Activated naive CD4-positive, alpha-beta T cell treated with anti-CD3 and anti-CD28 coated beads, Interleukin-2, amount 50 U/mL, for 16 hours (primary cell): Measurements from ENCODE around the gene FAHD2A.
A peak's percentile ranks its signal among the peaks of the same experiment; 100 is the strongest.
"Not testable (repeated sequence)": the region's sequence is repeated elsewhere in the genome, so short reads cannot be mapped to it uniquely, and the experiment has no call there.

ENCODE experiments used
- DNase-seq: peaks from one replicate; pipeline ENCODE4 v3.0.0-alpha.2; 2020

Gene FAHD2A

DNA sequence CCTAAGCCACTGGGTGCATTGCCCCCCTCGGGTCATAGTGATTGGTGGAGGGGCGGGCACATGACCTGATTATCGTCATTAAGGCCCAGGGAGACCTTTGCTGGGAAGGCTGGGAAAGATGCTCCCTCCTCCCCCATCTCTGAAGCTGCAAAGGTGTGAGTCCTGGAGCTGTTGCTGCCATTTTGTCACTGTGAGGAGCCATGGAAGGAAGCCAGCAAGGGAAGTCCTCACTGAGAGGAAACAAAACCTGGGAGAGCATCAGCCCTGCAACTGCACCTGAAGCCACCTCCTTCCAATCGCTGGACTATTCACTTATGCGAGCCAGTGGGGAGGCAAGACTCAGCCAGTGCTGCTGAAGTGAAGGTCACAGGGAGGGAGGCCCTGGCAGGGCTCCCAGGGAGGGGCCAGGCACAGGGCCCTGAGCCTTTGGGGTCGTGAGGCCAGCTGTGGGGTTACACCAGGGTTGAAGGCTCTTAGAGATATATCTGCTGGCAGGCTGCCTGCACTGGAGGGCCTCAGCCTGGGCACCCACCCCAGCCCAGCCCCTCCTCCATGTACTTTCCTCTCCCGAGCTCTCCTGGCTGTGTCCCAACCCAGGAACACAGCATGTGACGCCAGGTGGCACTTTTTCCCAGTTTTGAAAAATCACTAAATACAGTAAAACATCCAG is 10.7 kb upstream of the FAHD2A start:
- DNase-seq: no peak

DNA sequence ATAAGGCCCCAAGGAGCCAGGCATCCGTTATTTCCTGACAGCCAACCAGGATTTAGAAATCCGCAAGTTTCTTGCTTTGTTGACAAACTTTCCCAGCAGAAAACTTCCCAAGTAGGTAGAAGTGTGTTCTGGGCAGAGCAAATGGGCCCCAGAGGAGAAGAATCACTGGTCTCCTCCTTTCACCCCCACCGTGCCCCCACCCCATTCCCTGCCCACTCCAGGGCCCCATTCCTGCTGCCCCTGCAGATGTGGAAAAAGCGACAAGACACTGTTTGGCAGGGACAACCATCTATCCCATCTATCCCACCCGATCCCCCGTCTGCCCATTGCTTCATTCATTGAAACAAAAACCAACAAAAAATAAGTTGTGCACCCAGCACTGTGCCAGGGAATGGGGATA is 10.2 kb upstream of the FAHD2A start:
- no peak for DNase-seq

DNA sequence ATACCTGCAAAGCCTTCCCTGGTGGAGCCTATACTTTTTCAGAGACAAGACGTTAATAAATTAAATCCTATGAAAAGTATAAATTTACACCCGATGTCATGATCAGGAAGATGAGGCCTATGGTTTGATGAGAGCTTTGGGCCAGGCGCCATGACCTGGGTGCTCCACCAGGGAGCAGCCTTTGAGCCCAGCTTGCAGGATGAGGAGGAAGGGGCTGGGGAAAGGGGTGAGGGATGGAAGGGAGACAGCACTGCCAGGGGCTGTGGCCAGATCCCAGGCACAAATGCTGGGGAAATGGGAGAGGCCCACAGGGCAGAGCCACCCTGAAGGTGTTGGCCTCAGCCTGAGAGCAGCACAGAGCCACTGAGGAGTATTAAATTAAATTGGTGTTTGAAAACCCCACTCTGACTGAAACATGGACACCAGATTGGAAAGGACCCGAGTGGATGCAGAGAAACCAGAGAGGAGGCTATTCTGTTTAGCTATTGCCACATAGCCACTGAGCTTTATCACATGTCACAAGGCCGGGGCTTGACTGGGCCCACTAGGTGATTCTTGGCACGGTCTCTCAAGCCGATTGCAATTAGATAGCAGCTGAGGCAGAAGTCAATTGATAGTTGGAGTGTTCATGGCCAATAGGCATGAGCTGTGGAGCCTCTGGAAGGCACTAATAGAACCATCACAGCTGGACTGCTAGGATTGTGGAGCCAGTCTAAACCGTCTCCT is 9.6 kb upstream of the FAHD2A start:
- no peak for DNase-seq

DNA sequence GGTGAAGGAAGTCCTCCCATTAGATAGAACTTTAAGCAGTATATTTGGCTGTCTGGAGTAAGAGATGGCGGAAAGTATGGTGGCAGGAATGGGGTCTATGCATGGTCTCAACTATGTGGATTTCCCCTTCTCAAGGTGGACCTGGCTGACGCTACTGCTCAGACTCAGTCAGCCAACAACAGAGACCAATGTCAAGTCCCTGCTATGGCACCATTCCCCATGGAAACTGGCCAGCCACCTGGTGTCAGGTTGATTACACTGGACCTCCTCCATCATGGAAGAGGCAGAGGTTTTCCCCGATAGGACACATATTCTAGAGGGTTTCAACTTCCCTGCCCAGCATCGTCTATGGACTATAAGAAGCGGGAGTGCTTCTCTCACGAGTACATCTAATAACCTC is 8.6 kb upstream of the FAHD2A start:
- DNase-seq: no peak

DNA sequence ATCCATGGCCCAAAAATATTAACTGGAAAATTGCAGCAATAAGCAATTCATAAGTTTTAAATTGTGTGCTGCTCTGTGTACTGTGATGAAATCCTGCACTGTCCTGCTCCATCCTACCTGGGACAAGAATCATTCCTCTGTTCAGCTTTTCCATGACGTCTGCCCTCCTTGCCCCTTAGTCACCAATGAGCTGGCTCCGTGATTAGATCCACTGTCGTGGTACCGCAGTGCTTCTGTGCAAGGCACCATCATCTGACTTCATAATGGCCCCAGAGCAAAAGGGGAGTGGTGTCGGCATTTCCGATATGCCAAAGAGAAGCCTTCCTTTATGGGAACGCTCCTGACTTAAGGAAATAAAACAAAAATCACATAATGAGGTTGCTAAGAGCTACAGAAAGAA is 3.4 kb upstream of the FAHD2A start:
- no peak for DNase-seq

DNA sequence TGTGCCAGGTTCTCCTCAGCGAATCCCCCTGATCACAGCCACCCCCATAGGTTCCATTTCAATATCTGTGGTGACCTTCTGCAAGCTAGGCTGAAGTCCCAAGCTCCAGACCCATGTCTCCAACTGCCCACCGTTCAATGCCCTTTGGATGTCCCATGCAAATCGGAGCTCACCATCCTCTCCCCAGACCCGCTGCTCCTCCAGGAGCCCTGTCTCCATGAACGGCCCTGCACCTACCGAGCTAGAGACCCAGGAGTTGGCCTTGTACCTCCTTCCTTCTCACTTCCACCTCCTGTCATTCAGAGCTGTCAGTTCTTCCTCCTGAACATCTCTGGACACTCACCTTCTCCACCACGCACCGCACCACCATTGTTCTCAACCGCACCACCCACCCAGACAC is 1.0 kb upstream of the FAHD2A start:
- DNase-seq: no peak

DNA sequence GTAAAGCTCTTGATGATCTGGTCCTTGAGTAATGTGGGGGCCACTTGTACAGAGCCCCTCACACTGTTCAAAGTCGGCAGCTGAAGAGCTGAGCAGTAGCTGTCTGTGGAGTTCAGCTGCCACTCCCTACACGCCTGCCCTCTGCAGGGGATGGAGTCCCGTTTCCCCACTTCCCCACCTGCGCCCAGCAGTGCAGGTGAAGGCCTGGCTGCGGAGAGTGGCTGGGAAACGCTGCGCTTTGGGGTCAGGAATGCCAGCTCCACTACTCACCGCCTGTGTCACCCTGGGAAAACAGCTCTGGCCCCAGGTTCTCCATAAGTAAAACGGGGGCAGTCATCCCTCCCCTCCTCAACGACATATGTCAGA is 521 bp upstream of the FAHD2A start:
- DNase-seq: not testable (repeated sequence)

DNA sequence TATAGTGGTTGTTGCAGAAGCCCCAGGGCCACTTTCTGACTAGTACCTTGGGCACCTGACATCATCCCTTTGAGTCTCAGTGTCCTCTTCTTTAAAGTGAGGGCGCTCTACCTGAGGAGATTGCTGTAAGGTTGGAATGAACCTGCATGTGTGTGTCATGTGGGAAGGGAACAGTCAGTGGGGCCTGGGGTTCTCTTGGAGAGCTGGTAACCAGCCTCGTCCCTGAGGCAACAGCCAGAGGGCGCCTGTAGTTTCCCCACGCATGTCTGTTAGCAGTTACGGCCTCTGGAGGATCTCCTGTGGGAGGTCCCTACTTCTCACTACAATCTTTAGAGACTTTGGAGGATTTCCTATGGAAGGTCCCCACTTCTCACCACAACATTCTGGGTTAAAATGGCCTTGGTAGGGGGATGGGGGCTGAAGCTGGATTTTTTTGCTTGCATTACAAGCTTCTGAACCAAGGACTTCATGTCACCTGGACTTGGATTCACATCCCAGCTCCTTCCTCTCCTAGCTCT is 755 bp downstream of the FAHD2A start:
- DNase-seq: peak; percentile 23

DNA sequence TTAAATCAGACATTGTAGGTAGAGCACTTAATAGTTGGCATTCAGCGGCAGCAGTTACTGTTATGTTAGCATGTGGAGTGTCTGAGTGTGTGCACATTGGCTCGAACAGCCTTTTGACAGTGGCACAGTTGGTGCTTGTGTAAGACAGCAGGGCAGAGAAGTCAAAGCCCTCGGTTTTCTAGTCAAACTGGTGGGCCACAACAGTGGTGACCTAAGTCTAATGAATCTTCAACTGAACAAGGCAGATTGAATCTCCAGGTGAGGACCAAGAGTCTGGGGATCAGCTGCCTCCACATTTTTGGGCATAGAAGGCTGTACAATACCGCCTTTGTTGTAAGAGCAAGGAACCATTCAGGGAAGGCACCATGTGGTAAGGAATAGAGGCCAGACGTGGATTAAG is 1.3 kb downstream of the FAHD2A start:
- DNase-seq: not testable (repeated sequence)

DNA sequence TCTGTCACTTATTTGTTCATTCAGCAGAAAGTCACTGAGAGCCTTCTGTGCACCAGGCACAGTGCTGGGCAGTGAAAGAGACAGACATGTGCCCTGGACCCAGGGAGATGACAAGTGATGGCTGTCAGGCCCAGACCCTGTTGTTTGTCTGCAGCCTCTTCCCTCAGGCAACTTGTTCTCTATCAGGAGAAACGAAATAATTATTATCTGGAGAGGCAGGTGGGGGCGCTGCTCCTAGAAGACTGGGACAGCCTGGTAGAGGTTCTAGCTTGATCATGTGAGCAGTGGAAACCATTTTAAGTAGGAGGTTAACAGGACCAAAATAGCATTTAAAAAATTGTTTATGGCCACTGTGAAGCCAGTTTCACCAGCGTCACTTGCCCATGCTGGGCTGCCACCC is 2.2 kb downstream of the FAHD2A start:
- DNase-seq: not testable (repeated sequence)

DNA sequence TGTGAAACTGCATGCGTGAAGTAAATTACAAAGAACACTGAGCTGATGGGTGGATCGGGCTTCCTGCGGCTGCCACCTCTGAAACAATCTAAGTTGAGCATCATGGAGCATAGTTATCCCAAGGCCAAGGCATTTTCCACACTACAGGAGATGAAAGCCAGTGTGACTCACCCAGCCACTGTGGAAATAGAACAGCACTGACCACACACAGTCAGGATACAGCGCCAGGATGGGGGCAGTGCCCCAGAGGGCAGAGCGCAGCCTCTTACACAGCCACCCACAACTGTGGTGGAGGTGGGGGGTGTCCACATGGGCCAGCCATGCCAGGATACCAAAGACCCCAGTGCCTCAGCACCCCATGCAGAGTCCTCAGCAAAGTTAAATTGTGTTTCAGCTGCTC is 8.7 kb downstream of the FAHD2A start:
- not testable (repeated sequence) for DNase-seq

DNA sequence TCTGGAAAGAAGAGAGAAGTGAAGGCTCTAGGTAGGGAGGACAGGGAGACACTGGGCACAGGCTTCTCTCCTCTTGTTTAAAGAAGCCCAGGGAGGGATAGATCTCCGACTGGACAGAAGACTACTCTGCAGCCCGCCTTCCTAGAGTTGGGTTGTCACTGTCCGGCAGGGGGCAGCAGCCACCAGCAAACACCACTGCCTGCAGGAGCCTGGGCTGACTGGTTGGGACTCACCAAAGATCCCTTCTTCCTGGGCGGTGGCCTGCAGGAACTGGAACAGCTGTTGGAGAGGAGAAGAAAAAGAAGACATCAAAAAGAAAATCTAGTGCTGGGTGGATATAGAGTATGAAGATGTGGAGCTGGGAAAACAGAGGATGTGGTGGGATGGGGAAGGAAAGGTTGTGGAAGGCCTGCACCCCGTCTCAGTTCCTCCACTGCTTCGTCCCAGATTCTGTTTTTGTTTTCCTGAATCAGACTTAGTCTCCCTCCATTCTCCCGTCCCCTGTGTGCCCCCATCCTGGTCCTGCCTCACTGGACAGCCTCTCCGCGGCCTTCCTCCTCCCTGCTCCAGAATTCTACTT is 11.6 kb downstream of the FAHD2A start:
- DNase-seq: peak; percentile 66

DNA sequence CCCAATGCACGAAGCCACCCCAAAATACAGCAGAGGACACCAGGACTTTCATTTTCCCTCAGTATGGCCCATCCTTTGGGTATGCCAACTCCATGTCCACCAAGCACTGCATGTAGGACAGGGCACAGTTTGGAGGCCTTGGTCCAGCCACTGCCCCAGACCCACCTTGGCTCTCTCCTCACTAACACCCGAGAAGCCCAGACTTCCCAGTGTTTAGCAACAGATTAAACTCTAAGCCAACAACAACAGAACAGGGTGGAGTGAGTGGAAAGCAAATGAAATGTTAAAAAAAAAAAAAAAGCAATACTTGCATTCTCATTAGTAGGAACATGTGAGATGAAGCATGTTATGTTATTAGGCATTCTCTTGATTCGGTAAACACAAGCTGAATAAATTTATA is 12.6 kb downstream of the FAHD2A start:
- DNase-seq: not testable (repeated sequence)

DNA sequence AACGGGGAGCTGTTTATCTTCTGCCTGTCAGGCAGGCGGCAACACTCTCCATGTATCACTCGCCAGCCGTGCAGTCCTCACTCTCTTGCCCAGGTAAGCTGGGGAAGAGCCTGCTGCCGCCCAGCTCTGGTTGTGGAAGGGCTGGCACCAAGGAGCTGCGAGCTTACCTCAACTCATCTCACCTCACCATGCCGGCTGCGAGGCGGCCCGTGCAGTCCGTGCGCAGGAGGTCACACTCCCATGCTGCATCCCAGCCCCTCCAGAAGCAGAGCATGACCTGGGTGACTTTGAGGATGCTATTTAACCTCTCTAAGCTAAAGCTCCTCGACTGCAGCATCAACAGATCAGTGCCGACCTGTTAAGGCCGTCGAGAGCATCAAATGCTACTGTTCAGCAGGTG is 13.1 kb downstream of the FAHD2A start:
- not testable (repeated sequence) for DNase-seq

DNA sequence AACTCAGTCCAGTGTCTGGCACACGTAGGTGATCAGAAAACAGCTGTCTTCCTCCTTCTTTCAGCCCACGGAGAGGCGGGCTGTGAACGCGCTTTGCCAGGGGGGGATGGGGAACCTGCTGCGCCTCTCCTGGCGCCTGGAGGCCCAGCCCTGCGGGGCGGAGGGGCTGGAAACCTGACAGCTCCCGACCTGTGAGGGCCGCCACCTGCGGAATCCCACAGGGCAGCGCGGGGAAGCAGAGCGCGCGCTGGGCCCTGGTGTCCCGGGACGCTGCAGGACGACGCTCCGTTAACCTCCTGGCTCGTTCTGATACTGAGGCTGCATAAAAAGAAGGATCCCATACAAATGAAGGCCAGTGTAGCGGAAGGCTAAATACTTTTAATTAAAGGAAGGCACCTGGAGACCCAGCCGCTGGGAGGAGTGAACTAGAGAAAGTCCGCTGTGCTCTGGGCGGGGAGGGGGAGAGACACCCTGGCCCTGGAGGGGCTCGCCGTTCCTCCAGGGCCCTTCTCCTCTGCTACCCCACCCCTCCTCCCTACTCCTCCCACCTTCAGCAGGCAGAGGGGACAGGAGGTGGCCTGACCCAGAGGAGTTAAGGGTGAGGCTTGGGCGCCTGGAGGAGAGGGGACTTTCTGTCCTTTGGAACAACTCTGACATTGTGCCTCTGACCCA is 24.8 kb downstream of the FAHD2A start:
- not testable (repeated sequence) for DNase-seq

DNA sequence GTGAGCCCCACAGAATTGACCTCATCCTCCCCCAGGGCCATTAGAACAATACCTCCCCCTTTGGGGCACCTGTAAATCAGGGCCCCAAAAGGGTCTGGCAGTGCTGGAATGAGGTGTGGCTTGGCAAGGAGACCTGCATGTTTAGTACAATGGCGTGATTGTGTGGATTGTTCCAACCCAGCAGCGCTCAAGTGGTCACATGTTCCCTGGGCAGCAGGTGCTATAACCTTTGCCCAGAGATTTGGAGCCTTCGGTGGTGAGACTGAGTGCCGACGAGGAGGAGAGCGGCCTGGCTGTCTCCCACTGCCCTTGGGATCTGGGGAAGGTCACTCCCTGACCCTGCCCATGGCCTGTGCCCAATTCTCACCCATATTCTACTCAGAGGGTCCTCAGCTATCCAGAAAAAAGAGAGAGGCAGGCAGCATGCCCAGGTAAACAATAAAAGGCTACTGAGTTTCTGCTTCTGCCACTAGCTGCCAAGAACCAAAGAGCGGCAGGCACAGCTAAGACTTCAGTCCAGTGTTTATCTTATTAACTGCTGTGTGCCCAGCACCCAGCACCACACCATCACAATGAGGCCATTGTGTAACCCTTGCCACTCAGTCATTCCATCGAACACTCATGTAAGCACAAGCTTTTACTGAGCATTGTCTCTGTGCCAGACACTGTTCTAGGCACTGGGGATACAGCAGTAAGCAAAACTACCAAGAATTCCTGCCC is 27.4 kb downstream of the FAHD2A start:
- not testable (repeated sequence) for DNase-seq

DNA sequence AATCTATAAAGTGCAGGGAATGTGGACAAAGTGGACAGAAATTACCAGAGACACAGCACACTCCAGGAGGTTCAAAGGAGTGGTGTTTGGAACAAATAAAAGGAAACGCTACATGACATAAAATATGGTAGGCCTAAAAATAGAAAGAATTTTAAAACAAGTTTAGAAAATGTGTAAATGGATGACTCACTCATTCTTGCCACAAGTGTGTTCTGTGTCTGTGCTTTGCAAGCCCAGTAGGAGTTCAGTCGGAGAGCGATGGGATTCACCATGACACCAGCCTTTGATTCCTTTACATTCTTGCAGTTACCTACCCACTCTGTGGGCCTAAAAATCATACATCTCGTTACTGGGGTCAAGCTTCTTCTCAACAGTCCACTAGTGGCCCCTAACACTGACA is 30.9 kb downstream of the FAHD2A start:
- DNase-seq: not testable (repeated sequence)

DNA sequence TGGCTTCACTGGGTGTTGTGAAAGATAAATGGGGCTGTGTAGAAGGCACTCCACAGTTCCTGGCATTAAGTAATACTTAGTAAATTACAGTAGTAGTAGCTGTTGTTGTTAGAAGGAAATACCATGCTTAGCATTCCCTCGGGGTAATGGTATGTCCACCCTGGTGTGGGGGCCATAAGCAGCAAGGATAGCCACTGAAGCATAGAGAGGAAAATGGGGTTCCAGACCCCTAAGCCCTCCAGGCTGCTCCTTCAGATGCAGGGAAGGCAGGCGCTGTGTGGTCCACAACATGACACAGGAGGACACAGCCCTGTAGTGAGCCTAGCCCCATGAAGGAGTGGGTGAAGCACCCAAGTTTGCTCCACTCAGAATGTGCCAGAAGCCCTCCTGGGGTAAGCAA is 31.5 kb downstream of the FAHD2A start:
- DNase-seq: not testable (repeated sequence)

DNA sequence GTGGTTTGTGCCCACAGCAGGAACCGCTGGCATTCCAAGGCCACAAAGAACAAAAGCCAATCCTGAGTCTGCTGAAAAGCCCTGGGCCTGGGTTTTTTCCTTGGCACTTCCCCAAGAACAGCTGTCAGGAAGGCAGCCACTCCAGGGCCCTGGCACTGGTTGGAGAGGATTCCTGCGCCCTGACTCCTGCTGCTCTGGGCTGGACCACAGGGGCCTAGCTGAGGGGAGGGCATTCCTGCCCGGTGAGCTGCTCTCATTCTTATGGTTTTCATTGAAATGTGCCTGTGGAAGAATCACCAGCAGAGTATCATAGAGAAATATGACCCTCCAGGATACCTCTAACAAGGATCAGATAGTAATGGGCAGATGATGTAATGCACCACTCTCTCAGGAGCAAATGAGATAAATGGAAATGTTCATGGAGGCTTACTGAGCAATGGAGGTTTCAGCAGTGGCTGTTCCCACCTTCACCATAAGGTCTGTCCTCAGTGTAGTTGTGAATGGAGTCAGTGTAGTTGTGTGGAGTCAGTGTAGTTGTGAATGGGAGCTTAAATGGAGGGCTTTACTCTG is 32.1 kb downstream of the FAHD2A start:
- not testable (repeated sequence) for DNase-seq

DNA sequence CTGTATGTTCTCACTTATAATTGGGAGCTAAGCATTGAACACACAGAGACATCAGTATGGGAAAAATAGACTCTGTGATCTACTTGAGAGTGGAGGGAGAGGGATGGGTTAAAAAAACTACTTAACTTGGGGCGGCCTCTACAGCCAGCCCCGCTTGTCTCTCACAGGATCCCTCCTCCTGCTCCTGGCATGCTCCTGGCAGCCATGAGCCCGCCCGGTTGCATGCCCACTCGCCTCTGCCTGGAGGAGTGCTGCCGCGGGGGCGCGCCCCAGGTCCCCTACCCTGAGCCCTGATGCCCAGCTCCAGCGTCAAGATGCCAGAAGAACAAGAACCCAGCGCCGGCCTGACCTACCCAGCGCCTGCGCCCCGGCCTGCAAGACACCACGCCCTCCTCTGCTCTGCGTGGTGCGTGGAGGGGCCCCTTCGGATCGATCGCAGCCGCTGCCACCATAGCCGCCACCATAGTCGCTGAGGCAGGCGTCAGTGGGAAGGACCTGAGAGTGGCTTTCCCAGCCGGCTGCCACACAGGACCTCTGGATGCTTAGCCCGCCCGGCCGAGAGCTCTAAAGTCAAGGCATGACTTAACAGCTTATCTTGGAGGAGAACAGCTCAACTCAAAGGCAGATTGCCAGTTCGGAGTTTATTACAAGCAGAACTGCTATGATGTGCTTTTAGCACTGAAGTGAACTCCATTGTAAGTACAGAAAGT is 32.8 kb downstream of the FAHD2A start:
- DNase-seq: not testable (repeated sequence)

DNA sequence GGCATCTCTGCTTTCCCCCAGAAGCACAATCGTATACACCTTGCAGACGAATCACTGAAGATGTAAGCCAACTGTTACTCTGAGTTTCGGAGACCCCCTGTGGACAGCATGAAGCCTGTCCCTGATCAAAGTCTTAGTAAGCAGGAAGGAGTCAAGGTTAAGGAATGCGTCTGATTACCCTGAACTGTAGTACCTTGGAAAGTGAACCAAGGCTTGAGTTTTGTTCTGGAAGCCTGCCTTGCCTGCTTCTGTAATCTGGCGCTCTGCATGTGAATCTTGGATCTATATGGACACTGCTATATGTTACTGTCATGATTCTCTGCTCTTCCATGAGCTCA is 33.3 kb downstream of the FAHD2A start:
- not testable (repeated sequence) for DNase-seq
